Stimulated activated CD8-positive, alpha-beta memory T cell treated with anti-CD3 and anti-CD28 coated beads, Interleukin-12 subunit alpha, Interleukin-12 subunit beta, amount 100 ng/mL, for 4 hours (primary cell): Measurements from ENCODE around the gene OR6B1.

Experiments
- DNase-seq: peaks from one replicate; pipeline ENCODE4 v3.0.0-alpha.2; 2020; ENCODE audit warnings: low read depth

OR6B1 gene

GRCh38 chr7:144000020-144000419 lies at the start of gene OR6B1:
Gene OR6B1 (plus strand): TSS chr7:144000320. CDS start chr7:144003997, 3,677 bp downstream.
- DNase-seq = no peak

GRCh38 chr7:143953421-143953820 lies 46.7 kb upstream of the OR6B1 start:
- DNase-seq = no peak

- DNase-seq = no peak
Observed at GRCh38 chr7:143954135-143954534, 46.0 kb upstream of the OR6B1 start.

- DNase-seq = no peak
Observed at GRCh38 chr7:143954544-143954943, 45.6 kb upstream of the OR6B1 start, which contains the start of gene OR2F1. Gene OR2F1 (plus strand): TSS chr7:143954844. CDS start chr7:143959971, 5,127 bp downstream.

GRCh38 chr7:143958781-143959180 lies 41.3 kb upstream of the OR6B1 start:
- no peak for DNase-seq

DNA sequence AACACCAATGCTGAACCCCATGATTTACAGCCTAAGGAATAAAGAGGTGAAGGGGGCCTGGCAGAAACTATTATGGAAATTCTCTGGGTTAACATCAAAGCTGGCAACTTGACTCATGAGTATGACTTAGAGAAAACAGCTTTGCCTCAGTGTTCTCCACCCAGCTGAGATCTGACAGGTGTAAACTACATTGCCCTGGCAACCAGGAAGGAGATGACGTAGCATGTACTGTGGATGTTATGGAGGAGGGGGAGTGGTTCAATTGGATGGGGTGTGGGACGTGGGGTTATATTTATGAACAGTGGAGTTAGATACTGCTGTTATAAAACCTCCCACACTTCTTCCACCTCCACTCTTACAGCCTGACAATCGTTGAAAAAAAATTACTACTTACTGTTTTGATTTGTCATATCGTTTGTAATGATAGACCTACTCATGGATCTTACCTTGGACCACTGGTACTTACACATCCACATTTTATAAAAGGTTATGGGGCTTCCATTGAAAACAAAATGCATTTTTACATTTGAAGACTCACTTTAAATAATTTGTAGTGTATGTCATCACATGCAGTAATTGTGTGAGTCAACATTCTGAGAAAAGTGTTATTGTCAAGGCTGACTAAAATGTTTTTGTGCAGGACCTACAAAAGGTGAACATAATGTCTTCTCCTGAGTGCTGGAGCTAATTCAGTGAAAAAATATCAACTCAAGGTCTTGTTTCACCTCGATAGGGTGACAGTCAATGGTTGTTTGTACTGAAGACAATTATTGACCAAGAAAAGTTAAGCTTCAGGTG lies 39.1 kb upstream of the OR6B1 start:
- no peak for DNase-seq

- no peak for DNase-seq
Observed at GRCh38 chr7:143965280-143965679, 34.8 kb upstream of the OR6B1 start.

GRCh38 chr7:143967398-143967797 lies 32.7 kb upstream of the OR6B1 start:
- no peak for DNase-seq

- DNase-seq = no peak
Observed at GRCh38 chr7:143973870-143974416, 26.2 kb upstream of the OR6B1 start.

DNA sequence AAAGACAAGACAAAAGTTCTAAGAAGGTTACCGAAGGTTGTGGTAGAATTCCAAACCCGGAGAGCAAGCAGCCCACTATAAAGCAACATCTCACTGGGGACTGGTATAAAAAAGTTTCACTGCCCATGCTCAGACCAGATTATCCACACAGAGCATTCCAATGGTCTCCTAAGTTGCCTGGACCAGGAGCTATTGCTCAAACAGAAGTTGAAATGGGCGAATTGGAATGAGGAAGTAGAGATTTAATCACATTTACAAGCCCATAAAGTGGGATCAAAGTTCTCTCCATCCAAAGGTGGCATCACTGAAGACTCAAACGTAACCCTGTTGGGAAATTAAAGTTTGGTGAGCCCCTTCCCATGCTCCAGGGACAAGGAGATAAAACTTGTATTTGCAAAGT lies 25.7 kb upstream of the OR6B1 start:
- no peak for DNase-seq

GRCh38 chr7:143975617-143976016 lies 24.5 kb upstream of the OR6B1 start:
- no peak for DNase-seq

GRCh38 chr7:143978585-143978984 lies 21.5 kb upstream of the OR6B1 start:
- no peak for DNase-seq

GRCh38 chr7:143979359-143979758 lies 20.8 kb upstream of the OR6B1 start:
- DNase-seq = no peak

DNA sequence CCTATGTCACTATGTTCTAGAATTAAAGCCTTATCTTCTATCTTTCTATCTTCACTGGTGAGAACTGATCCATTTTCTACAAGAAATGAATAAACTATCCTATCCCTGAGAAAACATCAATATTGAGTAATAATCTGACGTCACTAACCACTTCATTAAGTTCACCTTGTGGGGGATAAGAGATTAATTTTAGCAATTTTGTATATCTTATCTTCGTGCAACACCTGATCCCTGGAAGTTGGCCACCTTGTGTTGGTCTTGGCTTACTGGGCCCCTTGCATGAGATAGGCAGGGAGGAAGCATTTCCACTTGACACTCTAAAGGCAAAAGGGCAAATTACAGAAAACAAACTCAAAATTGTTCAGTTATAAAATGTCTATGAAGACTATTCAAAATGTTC lies 20.1 kb upstream of the OR6B1 start:
- DNase-seq = no peak

DNA sequence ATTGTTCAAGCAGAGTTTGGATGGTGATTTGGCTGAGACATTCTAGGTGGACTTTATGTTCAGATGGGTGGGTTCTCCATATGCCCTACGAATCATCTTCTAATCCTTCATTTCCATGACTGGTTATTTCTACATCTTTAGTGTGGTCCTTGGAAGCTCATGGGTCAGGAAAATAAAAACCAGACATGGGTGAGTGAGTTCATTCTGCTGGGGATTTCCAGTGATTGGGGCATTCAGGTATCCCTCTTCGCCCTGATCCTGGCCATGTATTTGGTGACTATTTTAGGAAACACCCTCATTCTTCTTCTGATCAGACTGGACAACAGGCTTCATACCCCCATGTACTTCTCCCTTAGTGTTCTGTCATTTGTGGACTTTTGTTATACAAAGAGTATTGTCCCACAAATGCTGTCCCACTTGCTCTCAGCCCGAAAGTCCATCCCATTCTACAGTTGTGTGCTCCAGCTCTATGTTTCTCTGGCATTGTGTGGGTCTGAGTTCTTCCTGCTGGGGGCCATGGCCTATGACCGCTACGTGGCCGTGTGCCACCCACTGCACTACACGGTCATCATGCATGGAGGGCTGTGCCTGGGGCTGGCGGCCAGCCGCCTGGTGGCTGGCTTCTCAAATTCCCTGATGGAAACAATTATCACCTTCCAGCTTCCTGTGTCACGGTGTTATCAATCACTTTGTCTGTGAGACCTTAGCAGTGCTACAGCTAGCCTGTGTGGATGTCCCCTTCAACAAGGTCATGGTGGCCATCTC lies 19.2 kb upstream of the OR6B1 start:
- no peak for DNase-seq

- no peak for DNase-seq
Observed at GRCh38 chr7:143983960-143984359, 16.2 kb upstream of the OR6B1 start.

DNA sequence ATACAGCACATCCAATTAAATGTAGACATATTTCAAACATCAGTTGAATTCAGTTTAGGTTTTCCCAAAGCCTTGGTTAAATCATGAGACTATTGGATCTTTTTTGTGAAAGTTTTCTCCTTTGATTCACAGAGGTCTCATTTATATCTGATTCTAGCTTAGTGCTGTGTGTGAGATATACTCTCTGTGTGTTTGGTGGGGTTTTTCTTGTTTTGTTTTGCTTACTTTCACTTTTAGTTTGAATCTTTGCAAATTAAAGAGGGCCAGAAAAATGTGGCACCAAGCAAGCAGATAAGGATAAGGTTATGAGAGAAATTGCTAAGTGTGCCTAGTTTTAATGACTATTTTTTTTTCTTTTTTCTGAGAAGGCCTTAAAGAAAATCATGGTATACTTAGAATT lies 12.6 kb upstream of the OR6B1 start:
- DNase-seq = no peak

- DNase-seq = no peak
Observed at GRCh38 chr7:143988976-143989745, 11.0 kb upstream of the OR6B1 start.

- DNase-seq = no peak
Observed at GRCh38 chr7:143992670-143993069, 7.5 kb upstream of the OR6B1 start.

DNA sequence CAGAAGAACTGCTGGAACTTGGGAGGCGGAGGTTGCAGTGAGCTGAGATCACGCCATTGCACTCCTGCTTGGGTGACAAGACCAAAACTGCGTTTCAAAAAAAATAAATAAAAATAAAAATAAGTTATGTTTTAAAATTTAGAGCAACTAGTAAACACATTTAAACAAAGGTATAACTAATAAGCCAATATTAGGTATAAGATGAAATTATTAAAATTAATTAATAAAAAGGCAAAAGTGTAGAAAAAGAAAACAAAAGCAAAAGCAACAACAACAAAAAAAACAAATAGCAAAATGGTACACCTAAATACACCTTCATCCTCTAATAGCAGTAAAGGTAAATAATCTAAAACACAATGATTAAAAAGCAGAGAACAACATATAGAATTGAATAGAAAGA lies 6.2 kb upstream of the OR6B1 start:
- no peak for DNase-seq

DNA sequence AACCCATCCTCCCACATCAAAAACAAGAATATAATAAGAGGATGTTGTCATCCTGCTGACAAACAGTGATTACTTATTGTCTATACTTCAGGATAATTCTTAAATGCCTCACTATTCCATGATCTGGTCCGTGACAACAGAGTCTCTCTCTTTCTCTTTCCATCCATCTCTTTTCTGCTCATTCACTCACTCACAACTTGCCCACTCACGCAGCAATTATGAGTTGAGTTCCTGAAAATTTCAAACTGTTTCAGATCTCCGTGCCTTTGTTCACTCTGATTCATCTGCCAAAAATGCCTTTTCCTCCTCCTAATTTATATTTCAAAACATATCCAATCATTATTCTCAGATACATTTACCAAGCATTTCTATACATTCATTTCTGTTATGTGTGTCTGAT lies 1.4 kb downstream of the OR6B1 start:
- no peak for DNase-seq

DNA sequence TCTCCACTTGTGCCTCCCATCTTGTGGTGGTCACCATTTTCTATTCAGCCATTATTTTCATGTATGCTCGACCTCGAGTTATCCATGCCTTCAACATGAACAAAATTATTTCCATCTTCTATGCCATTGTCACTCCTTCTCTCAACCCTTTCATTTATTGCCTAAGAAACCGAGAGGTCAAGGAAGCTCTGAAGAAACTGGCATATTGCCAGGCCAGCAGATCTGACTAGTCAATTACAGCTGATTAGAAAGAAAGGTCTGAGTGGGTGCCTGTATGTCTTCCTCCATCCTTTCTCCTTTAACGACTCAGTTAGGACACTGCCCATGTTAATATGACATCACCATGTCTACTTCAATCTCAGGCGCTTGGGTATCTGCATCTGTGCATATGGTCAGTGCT lies 4.6 kb downstream of the OR6B1 start:
- no peak for DNase-seq
